Activated CD4-positive, alpha-beta T cell treated with anti-CD3 and anti-CD28 coated beads for 36 hours (primary cell): ENCODE measurements around the gene ZNF639. TPM values are rescaled to one million over a fixed set of nuclear protein-coding genes. Genes with fewer than 3 reads are reported as not detected.

Source experiments
- ATAC-seq: fragments of 200-7000 bp; cut with Tn5 transposase; one replicate; pipeline ENCODE4 v1.10.0; 2021; ENCODE audit warnings: mild to moderate bottlenecking, moderate library complexity
- CTCF ChIA-PET: fragments of 350-600 bp; sonication (Branson Sonifier 250); formaldehyde crosslinking; loops from one replicate; lab custom pipeline; 2021; ENCODE audit warnings: antibody characterized with exemption; lab: Charles Lee
- POLR2A ChIA-PET: fragments of 350-600 bp; sonication (Branson Sonifier 250); formaldehyde crosslinking; loops from one replicate; lab custom pipeline; 2021; ENCODE audit warnings: antibody characterized with exemption, inconsistent platforms; lab: Charles Lee
- DNase-seq: peaks from one replicate; pipeline ENCODE4 v3.0.0-alpha.2; 2020
- H3K27ac Mint-ChIP-seq: one replicate; pipeline ENCODE4 v1.8.0; 2021; ENCODE audit warnings: mixed read lengths
- H3K27me3 Mint-ChIP-seq: one replicate; pipeline ENCODE4 v1.8.0; 2021; ENCODE audit warnings: mixed read lengths
- H3K36me3 Mint-ChIP-seq: one replicate; pipeline ENCODE4 v1.8.0; 2021; ENCODE audit warnings: low read depth, mixed read lengths
- H3K4me1 Mint-ChIP-seq: one replicate; pipeline ENCODE4 v1.8.0; 2021; ENCODE audit warnings: mixed read lengths
- H3K4me3 Mint-ChIP-seq: one replicate; pipeline ENCODE4 v1.8.0; 2021; ENCODE audit warnings: mild to moderate bottlenecking, moderate library complexity, mixed read lengths
- H3K9me3 Mint-ChIP-seq: one replicate; pipeline ENCODE4 v1.8.0; 2021; ENCODE audit warnings: low read depth, mixed read lengths
- intact Hi-C, 2 experiments: fragments of 100-400 bp; cut with DNase I in 1 of 2; cut with micrococcal nuclease in 1 of 2; formaldehyde crosslinking; loops; one replicate each; pipeline versions ENCODE4 v1.14.2 to v1.15.1; 2022 to 2024; cut with DNase I, micrococcal nuclease
- total RNA-seq, 2 experiments: library from RNA; stranded (reverse); gene quantifications; one replicate each; pipeline ENCODE4 v1.2.3, GENCODE V29; 2021

Gene ZNF639
- total RNA-seq, 2 experiments from 2014 or later = 31.0 to 39.6 TPM

GRCh38 chr3:179348325-179349013 is 25.6 kb downstream of the ZNF639 start:
- no peak for DNase-seq

GRCh38 chr3:179355996-179356395 is 33.2 kb downstream of the ZNF639 start:
- H3K9me3 Mint-ChIP-seq = no peaks in the 10 kb centered on the region
- POLR2A ChIA-PET = no interaction called here
- peaks cover 51% of the 10 kb centered on the region for H3K36me3 Mint-ChIP-seq
- DNase-seq (no peak), ATAC-seq (no peak)
- H3K27ac Mint-ChIP-seq = peak overlapping the region; percentile 48
- H3K27me3 Mint-ChIP-seq = no peaks in the 10 kb centered on the region
- CTCF ChIA-PET = no interaction called here
- no peak overlapping the region for H3K4me3 Mint-ChIP-seq
- intact Hi-C loops = no loop called here
- H3K4me1 Mint-ChIP-seq = peaks cover 20% of the 10 kb centered on the region

More at GRCh38 chr3:179348325-179349013, 25.6 kb downstream of the ZNF639 start:
- POLR2A ChIA-PET = no interaction called here
- Mint-ChIP-seq H3K36me3 (peaks cover 17% of the 10 kb centered on the region), H3K4me3 (peak overlapping the region; percentile 99), H3K27ac (peak overlapping the region; percentile 83), H3K4me1 (peaks cover 22% of the 10 kb centered on the region), H3K27me3 (no peaks in the 10 kb centered on the region), H3K9me3 (no peaks in the 10 kb centered on the region)
- peak; percentile 21 for ATAC-seq
- CTCF ChIA-PET = interaction anchor here (1.1 kb wide), 1 partner anchor 28 kb away, joined by 3 read pairs; no protein-coding TSS in a partner anchor
- intact Hi-C loops = no loop called here

GRCh38 chr3:179363332-179363731 is 40.5 kb downstream of the ZNF639 start:
- ChIA-PET CTCF (no interaction called here), POLR2A (no interaction called here)
- no peak for ATAC-seq
- intact Hi-C loops = no loop called here
- H3K9me3 Mint-ChIP-seq = no peaks in the 10 kb centered on the region
- no peaks in the 10 kb centered on the region for H3K27me3 Mint-ChIP-seq
- no peak overlapping the region for H3K27ac Mint-ChIP-seq
- peaks cover 34% of the 10 kb centered on the region for H3K36me3 Mint-ChIP-seq
- no peaks in the 10 kb centered on the region for H3K4me1 Mint-ChIP-seq
- no peak for DNase-seq
- no peak overlapping the region for H3K4me3 Mint-ChIP-seq

GRCh38 chr3:179369621-179370020 is 46.8 kb downstream of the ZNF639 start:
- H3K27me3 Mint-ChIP-seq = no peaks in the 10 kb centered on the region
- intact Hi-C loops = no loop called here
- H3K27ac Mint-ChIP-seq = no peak overlapping the region
- no peak overlapping the region for H3K4me3 Mint-ChIP-seq
- ATAC-seq (no peak), DNase-seq (no peak)
- H3K4me1 Mint-ChIP-seq = no peaks in the 10 kb centered on the region
- no peaks in the 10 kb centered on the region for H3K9me3 Mint-ChIP-seq
- H3K36me3 Mint-ChIP-seq = peaks cover 17% of the 10 kb centered on the region
- ChIA-PET CTCF (interaction anchor here (0.7 kb wide), 1 partner anchor 15 kb away, joined by 3 read pairs; no protein-coding TSS in a partner anchor), POLR2A (no interaction called here)

- DNase-seq (no peak), ATAC-seq (no peak)
- Mint-ChIP-seq H3K27ac (no peak overlapping the region), H3K27me3 (no peaks in the 10 kb centered on the region), H3K9me3 (no peaks in the 10 kb centered on the region), H3K36me3 (peaks cover 22% of the 10 kb centered on the region), H3K4me3 (no peak overlapping the region), H3K4me1 (no peaks in the 10 kb centered on the region)
- POLR2A ChIA-PET = no interaction called here
- CTCF ChIA-PET = interaction anchor here (0.5 to 1.0 kb wide), 2 partner anchors 358 to 359 kb away, joined by 3 to 5 read pairs; no protein-coding TSS in a partner anchor
- intact Hi-C loops = no loop called here
These were observed 51.1 kb downstream of the ZNF639 start for GRCh38 chr3:179373938-179374337.

- H3K4me3 Mint-ChIP-seq = no peak overlapping the region
- ChIA-PET POLR2A (no interaction called here), CTCF (interaction anchor here (1.0 kb wide), 1 partner anchor 360 kb away, joined by 3 read pairs; no protein-coding TSS in a partner anchor)
- intact Hi-C loops = no loop called here
- H3K4me1 Mint-ChIP-seq = no peaks in the 10 kb centered on the region
- DNase-seq (no peak), ATAC-seq (no peak)
- H3K9me3 Mint-ChIP-seq = no peaks in the 10 kb centered on the region
- H3K27ac Mint-ChIP-seq = no peak overlapping the region
- H3K36me3 Mint-ChIP-seq = peaks cover 31% of the 10 kb centered on the region
- H3K27me3 Mint-ChIP-seq = no peaks in the 10 kb centered on the region
These were observed 52.5 kb downstream of the ZNF639 start for GRCh38 chr3:179375091-179375999.

GRCh38 chr3:179376474-179376873 is 53.6 kb downstream of the ZNF639 start:
- H3K27me3 Mint-ChIP-seq = no peaks in the 10 kb centered on the region
- no peak overlapping the region for H3K4me3 Mint-ChIP-seq
- no peak for DNase-seq
- ChIA-PET CTCF (no interaction called here), POLR2A (no interaction called here)
- H3K27ac Mint-ChIP-seq = no peak overlapping the region
- peaks cover 32% of the 10 kb centered on the region for H3K36me3 Mint-ChIP-seq
- intact Hi-C loops = no loop called here
- H3K9me3 Mint-ChIP-seq = no peaks in the 10 kb centered on the region
- ATAC-seq = no peak
- H3K4me1 Mint-ChIP-seq = no peaks in the 10 kb centered on the region

Other genes starting within 250 kb of the ZNF639 start
- 10 to 100 TPM; 15.5 to 17.7 TPM for gene PIK3CA, start 174.7 kb upstream of the ZNF639 start, total RNA-seq
- under 1 TPM; 0.23 to 0.33 TPM for gene KCNMB3, start 71.9 kb upstream of the ZNF639 start, total RNA-seq
- 10 to 100 TPM; 24.4 to 30.4 TPM for gene MFN1, start 24.7 kb downstream of the ZNF639 start, total RNA-seq
- gene GNB4, start 128.4 kb downstream of the ZNF639 start, total RNA-seq = under 1 TPM; 0.75 to 0.88 TPM
- 100 to 1,000 TPM in 1 of 2 experiments, 10 to 100 TPM in 1; 85.3 to 113 TPM for gene ACTL6A, start 239.9 kb downstream of the ZNF639 start, total RNA-seq